Fibroblast of mammary gland (primary cell): ENCODE data around the gene AMMECR1L.
"Not testable (repeated sequence)": the region's sequence is repeated elsewhere in the genome, so short reads cannot be mapped to it uniquely, and the experiment has no call there.

Experiments used
- DNase-seq: peaks from one replicate; pipeline ENCODE4 v3.0.0-alpha.2; 2010; ENCODE audit warnings: low read depth
- H3K4me3 ChIP-seq: 2 replicates; pipeline ENCODE4 v1.5.1; 2011; ENCODE audit warnings: low read depth, mild to moderate bottlenecking, low read length, moderate library complexity; ENCODE audit not compliant: control insufficient read depth
- CTCF ChIP-seq: conservative IDR thresholded peaks from 2 replicates; pipeline ENCODE4 v1.5.1; 2011; ENCODE audit warnings: low read depth, low read length, inconsistent platforms; ENCODE audit not compliant: control insufficient read depth, insufficient read depth

Gene AMMECR1L

GRCh38 chr2:127843677-127844076, 42.1 kb downstream of the AMMECR1L start:
- TF ChIP-seq CTCF: no peak
- no peak for DNase-seq
- H3K4me3 ChIP-seq: no peak overlapping the region

DNA sequence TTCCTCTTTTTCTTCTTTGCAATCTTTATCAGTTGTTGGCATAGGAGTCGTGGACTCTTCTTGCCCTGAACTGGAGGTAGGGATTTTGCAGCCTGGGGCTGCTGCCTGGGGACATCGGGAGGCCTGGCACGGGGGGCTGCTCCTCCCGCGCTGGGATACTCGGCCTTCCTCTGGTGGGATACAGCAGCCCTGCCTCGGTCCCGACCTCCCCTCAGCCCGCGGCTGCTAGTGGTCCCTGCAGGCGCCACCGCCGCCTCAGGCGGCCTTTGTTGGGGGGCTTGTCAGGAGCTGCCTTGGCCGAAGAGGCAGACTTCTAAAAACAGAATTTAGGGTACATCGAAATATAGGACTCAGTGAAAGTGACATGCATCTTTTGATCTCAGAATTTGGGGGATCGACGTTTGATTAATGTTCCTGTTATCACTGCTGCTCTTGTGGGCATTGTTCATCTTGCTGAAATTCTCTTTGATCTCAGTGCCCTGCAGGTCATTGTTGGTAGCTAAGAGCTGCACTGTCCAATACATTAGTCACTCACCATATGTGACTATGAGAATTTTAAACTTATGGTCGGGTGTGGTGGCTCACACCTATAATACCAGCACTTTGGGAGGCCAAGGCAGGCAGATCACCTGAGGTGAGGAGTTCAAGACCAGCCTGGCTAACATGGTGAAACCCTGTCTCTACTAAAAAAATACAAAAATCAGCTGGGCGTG, 44.1 kb downstream of the AMMECR1L start:
- H3K4me3 ChIP-seq: no peak overlapping the region
- DNase-seq: no peak
- TF ChIP-seq CTCF: no peak

- no peak for TF ChIP-seq CTCF
- no peak for DNase-seq
- H3K4me3 ChIP-seq: no peak overlapping the region
These were observed 44.9 kb downstream of the AMMECR1L start for GRCh38 chr2:127840893-127841292.

DNA sequence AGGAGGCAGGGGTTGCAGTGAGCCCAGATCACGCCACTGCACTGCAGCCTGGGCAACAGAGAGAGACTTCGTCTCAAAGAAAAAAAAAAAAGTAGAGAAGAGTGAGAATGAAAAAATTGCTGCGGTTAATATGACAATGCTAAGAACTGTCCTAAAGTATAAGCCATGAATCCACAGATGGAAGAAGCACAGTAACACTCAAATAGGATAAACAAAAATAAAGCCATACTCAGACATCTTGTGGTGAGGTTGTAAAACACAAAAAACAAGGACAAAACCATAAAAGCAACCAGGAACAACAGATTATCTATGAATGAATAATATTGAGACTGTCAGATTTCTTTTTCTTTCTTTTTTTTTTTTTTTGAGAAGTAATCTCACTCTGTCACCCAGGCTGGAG, 50.8 kb downstream of the AMMECR1L start:
- DNase-seq: no peak
- H3K4me3 ChIP-seq: no peak overlapping the region
- no peak for TF ChIP-seq CTCF

GRCh38 chr2:127829845-127830246, 55.9 kb downstream of the AMMECR1L start:
- no peak for DNase-seq
- no peak overlapping the region for H3K4me3 ChIP-seq
- TF ChIP-seq CTCF: no peak

GRCh38 chr2:127826708-127827107, 59.0 kb downstream of the AMMECR1L start:
- H3K4me3 ChIP-seq, DNase-seq: not testable (repeated sequence)

DNA sequence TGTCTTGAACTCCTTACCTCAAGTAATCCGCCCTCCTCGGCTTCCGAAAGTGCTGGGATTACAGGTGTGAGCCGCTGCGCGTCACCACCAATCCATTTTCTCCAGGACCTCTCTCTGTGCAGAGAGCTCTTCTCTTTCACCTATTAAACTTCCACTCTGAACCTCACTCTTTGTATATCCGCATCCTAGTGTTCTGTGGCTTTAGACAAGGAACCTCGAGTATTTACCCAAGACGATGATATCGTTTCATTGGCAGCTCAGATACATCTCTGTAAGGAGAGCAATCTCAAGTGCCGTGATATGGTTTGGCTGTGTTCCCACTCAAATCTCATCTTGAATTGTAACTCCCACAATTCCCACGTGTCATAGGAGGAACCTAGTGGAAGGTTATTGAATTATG, 59.7 kb downstream of the AMMECR1L start:
- no peak overlapping the region for H3K4me3 ChIP-seq
- no peak for TF ChIP-seq CTCF
- no peak for DNase-seq
